SHP77 treated with DMSO at 0.1 percent for 48 hours (cell line): Measurements from ENCODE around the gene MTA1.

ENCODE experiments used
- DNase-seq: peaks from one replicate; lab custom pipeline; 2025; lab: John Stamatoyannopoulos, UW

MTA1 gene

GRCh38 chr14:105445901-105446845 lies 26.5 kb downstream of the MTA1 start:
- DNase-seq: no peak

GRCh38 chr14:105446971-105447370 lies 27.3 kb downstream of the MTA1 start:
- no peak for DNase-seq

GRCh38 chr14:105447651-105448640 lies 28.3 kb downstream of the MTA1 start:
- no peak for DNase-seq

- DNase-seq: no peak
These were observed 29.1 kb downstream of the MTA1 start for GRCh38 chr14:105448706-105449111.

GRCh38 chr14:105449276-105450122 lies 29.9 kb downstream of the MTA1 start:
- no peak for DNase-seq

GRCh38 chr14:105450123-105450505 lies 30.5 kb downstream of the MTA1 start:
- DNase-seq: no peak

GRCh38 chr14:105450864-105451720 lies 31.5 kb downstream of the MTA1 start:
- no peak for DNase-seq

- no peak for DNase-seq
These were observed 33.3 kb downstream of the MTA1 start for GRCh38 chr14:105452963-105453362.

- DNase-seq: no peak
These were observed 34.2 kb downstream of the MTA1 start for GRCh38 chr14:105453847-105454246.

- DNase-seq: no peak
These were observed 35.5 kb downstream of the MTA1 start for GRCh38 chr14:105455086-105455640.

- DNase-seq: no peak
These were observed 36.4 kb downstream of the MTA1 start for GRCh38 chr14:105455766-105456660.

GRCh38 chr14:105456736-105457617 lies 37.4 kb downstream of the MTA1 start:
- no peak for DNase-seq

- no peak for DNase-seq
These were observed 38.4 kb downstream of the MTA1 start for GRCh38 chr14:105458010-105458409.

- DNase-seq: no peak
These were observed 38.9 kb downstream of the MTA1 start for GRCh38 chr14:105458571-105458970.

GRCh38 chr14:105460116-105460515 lies 40.5 kb downstream of the MTA1 start:
- no peak for DNase-seq

- no peak for DNase-seq
These were observed 41.0 kb downstream of the MTA1 start for GRCh38 chr14:105460616-105461015.

GRCh38 chr14:105461903-105462302 lies 42.3 kb downstream of the MTA1 start:
- no peak for DNase-seq

- DNase-seq: no peak
These were observed 44.9 kb downstream of the MTA1 start for GRCh38 chr14:105464501-105464900.
